Stomach (tissue), 4 donors: Measurements from ENCODE around the gene KPNA5.

Source experiments
- EP300 ChIP-seq: sonication (generic); formaldehyde crosslinking; IDR thresholded peaks from one replicate; pipeline ENCODE4 v1.6.1; 2017; ENCODE audit warnings: antibody characterized with exemption
- POLR2A ChIP-seq, 4 donors: fragments of 450-650 bp; IDR thresholded peaks; one replicate each; pipeline ENCODE4 v1.6.1; 2016; ENCODE audit warnings: antibody characterized with exemption in 4 of 4, control low read depth in 2 of 4, mild to moderate bottlenecking in 1 of 4, moderate library complexity in 1 of 4
- POLR2AphosphoS5 ChIP-seq, 3 donors: sonication (generic); formaldehyde crosslinking; IDR thresholded peaks; one replicate each; pipeline ENCODE4 v1.6.1; 2016; ENCODE audit warnings: antibody characterized with exemption in 3 of 3
- TF ChIP-seq, protein P1 (sequence below), 7 experiments: fragments of 450-650 bp in 4 of 7; fragments of 200-600 bp in 3 of 7; sonication (generic) in 3 of 7; IDR thresholded peaks; one replicate each; pipeline ENCODE4 v1.5.1; 2016 to 2019; ENCODE audit warnings: antibody characterized with exemption in 7 of 7, control low read depth in 2 of 7, mild to moderate bottlenecking in 1 of 7

DNA sequence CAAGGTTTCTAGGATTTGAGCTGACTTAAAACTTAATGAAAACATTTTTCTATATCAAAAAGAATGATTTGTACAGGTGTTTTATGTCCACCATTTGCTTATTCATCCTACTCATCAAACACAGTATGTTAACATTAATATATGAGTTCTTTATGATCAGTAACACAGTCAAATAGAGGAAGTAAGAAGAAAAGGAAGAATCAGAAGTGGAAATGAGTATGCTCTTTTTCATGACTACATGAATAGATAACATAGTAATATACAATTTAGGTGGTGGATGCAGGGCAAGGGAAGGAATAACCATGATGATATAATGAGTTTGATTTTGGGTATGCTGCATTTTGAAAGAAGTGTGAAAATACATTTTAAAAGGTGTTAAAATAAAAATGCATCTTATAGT, 16.5 kb downstream of the KPNA5 start:
- TF ChIP-seq, protein P1, sequence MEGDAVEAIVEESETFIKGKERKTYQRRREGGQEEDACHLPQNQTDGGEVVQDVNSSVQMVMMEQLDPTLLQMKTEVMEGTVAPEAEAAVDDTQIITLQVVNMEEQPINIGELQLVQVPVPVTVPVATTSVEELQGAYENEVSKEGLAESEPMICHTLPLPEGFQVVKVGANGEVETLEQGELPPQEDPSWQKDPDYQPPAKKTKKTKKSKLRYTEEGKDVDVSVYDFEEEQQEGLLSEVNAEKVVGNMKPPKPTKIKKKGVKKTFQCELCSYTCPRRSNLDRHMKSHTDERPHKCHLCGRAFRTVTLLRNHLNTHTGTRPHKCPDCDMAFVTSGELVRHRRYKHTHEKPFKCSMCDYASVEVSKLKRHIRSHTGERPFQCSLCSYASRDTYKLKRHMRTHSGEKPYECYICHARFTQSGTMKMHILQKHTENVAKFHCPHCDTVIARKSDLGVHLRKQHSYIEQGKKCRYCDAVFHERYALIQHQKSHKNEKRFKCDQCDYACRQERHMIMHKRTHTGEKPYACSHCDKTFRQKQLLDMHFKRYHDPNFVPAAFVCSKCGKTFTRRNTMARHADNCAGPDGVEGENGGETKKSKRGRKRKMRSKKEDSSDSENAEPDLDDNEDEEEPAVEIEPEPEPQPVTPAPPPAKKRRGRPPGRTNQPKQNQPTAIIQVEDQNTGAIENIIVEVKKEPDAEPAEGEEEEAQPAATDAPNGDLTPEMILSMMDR (IDR thresholded peaks at IDR 0.05), result no peak
- no peak for TF ChIP-seq POLR2AphosphoS5 (IDR thresholded peaks at IDR 0.05)
- TF ChIP-seq EP300, result no peak
- TF ChIP-seq POLR2A (IDR thresholded peaks at IDR 0.05), result no peak
